HG02642 (cell line): ENCODE results near the gene ZNF385C.

Experiments
- ATAC-seq: cut with Tn5 transposase; IDR thresholded peaks from one replicate; pipeline ENCODE4 v1.9.1; 2021; ENCODE audit warnings: mild to moderate bottlenecking; ENCODE audit not compliant: unreplicated experiment, poor library complexity

Gene ZNF385C

GRCh38 chr17:42126836-42127235 is 28.6 kb upstream of the ZNF385C start:
- ATAC-seq = no peak

GRCh38 chr17:42125565-42125964 is 27.3 kb upstream of the ZNF385C start:
- ATAC-seq = no peak

DNA sequence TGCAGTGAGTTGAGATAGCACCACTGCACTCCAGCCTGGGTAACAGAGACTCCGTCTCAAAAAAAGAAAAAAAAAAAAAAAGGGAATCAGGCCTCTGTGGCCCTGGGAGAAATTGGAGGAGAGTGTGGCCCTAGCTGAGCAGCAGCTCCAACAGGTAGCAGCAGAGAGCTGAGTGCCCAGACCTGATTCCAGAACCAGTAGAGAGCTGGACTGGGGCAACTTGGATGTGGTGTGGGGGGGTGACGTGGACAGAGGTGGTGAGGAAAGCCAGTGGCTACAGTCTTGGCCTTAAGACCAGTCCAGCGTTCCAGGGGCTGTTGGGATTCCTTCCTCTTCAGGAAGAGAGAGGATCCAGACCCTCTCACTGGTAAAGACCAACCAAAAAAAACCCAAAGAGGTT is 26.0 kb upstream of the ZNF385C start:
- no peak for ATAC-seq

DNA sequence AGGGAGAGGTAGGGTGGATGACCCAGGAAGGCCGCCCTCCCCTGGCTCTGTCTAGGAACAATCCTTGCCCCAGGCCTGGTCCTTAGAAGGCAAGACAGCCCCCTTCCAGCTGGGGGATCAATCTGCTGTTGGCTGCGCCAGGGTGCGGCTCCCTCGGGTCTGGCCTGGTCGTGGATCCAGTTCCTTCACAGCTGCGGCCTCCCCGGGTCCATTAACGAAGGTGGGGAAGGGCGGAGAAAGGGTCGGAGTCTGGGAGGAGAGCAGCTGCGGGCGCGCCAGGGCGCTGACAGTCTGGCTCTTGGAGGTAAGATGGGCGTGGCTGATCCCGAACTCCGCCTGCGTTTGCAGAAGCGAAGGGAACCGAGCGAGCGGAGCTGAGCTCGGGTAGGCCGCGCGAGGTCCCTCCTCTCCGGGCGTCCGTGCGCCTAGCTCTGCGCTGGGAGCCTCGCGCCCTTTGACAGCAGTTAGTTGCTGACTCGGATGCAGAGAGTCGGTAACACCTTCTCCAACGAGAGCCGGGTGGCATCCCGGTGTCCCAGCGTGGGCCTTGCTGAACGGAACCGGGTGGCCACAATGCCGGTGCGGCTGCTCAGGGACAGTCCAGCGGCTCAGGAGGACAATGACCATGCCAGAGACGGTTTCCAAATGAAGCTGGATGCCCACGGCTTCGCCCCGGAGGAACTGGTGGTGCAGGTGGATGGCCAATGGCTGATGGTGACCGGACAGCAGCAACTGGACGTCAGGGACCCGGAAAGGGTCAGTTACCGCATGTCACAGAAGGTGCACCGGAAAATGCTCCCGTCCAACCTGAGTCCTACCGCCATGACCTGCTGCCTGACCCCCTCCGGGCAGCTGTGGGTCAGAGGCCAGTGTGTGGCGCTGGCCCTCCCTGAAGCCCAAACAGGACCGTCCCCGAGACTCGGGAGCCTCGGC is 24.4 kb upstream of the ZNF385C start, which contains the start of gene HSPB9:
Gene HSPB9 (plus strand): TSS at position 434 of the 933 bp plus-strand sequence. CDS start 47 bp downstream, at position 481.
- no peak for ATAC-seq

GRCh38 chr17:42120770-42121769 is 22.8 kb upstream of the ZNF385C start, which contains the start of gene KAT2A:
Gene KAT2A, minus strand, starts transcription at chr17:42121367. Its CDS starts 63 bp downstream, at chr17:42121304.
- ATAC-seq = peak; percentile 74

DNA sequence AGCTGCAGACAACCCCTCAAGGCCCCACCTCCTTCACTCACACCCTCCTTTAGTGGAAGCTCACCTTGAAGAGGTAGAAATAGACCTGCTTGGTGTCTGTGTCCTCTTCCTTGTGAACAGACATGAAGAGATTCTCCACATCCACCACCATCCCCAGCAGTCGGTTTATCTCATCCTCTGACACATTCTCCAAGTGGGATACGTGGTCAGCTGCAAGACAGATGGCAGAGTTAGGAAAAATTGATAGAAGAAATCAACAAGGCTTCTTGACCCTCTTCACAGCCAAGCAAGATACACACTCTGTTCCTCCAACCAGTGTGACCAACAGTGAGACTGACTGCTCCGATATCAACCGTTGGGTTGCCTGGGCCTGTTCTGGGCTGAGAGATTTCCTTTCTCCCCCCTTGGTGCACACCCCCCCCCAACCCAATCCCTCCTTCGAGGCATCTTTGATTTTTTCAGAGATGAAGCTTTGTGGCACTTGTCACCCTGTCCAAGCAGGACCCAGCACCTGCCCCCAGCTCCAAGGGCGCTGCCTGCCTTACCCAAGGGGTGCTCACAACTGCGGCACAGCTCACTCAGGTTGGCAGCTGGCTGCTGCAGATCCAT is 22.0 kb upstream of the ZNF385C start:
- no peak for ATAC-seq

DNA sequence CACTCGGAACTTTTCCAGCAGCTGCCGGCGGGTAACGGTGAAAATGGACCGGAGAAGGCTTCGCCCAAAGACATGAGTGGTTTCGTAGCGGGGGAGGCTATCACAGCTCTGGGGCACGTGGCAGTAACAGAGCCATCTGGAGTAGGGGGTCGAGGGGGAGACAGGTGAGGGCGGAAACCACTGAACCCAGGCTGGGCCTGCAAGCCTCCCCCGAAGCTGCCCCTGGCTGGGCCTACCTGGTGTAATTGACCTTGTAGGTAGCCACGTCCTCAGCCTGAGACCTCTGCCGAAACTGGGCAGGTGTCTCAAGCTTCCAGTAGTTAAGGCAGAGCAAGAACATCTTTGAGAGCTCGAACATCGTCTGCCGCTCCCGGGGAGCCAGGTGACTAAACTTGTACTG is 21.0 kb upstream of the ZNF385C start:
- ATAC-seq = no peak

- no peak for ATAC-seq
Measured at GRCh38 chr17:42118545-42118944, 20.3 kb upstream of the ZNF385C start.

- no peak for ATAC-seq
Measured at GRCh38 chr17:42118126-42118510, 19.8 kb upstream of the ZNF385C start.

DNA sequence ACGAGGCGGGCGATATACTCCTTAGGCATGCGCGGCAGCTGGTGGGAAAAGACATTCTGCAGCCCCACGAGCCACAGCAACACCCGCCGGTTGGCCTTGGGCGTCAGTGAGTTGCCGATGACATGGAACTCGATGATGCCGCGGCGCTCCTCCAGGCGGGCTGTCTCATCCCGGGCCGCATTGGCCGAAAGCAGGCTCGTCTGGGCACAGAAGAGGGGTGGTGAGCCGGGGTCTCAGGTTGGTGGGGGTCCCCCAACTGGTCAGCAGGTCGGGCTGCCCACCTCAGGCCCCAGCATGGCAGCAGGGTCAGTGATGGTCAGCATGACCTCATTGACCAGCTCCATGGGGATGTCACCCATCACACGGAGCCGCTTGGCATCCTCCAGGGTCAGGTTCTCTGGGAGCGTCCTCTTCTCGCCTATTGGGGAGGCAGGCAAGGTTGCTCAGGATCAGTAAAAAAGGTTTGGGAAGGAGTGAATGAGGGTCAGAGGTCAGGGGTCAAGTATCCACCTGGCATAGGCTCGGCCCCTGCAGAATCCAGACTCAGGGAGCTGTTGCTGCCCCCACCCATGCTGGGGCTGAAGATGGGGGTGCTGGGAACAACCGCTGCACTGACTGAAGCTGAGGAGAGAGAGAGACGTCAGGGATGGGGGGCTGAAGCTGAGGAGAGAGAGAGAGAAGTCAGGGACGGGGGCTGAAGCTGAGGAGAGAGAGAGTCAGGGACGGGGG is 19.3 kb upstream of the ZNF385C start:
- ATAC-seq = no peak

GRCh38 chr17:42116705-42117396 is 18.6 kb upstream of the ZNF385C start:
- no peak for ATAC-seq

- no peak for ATAC-seq
Measured at GRCh38 chr17:42114118-42114517, 15.8 kb upstream of the ZNF385C start.

DNA sequence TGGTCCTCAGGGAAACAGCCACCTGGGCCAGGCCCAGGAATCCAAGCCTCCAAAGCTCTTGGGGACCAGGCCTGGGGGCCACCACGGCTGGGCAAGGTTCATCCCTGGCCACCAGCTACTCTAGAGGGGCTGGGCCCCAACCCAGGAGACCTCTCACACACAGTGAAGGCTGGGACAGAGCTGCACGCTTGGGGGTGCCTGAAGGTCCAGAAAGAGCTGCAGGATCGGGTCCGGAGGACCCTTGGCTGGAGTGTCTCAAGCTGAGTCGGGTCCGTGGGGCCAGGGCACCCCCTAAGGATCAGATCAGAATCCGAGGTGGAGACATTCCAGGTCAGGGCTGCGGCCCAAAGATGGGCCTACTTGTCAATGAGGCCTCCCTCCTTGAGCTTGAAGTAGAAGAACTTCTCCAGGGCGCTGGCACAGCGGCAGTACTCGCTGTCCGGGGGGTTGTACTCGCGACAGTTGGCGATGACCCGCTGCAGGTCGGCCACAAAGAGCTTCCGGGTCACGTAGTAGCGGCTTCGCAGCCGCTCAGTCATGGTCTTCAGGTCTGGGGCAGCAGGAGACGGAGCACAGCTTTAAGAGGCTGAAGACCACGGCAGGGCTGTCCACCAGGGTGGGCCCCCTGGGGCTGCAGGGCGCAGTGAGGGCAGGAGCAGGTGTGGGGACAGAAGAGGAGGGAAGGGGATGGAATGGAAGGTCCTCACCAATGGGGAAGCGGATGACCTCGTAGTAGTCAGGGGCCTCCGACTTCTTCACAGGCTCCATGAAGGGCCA is 15.2 kb upstream of the ZNF385C start:
- ATAC-seq = no peak

- ATAC-seq = peak; percentile 67
Measured at GRCh38 chr17:42112552-42113176, 14.4 kb upstream of the ZNF385C start, which contains the start of gene DHX58. Gene DHX58, minus strand, starts transcription at chr17:42112714. Its CDS starts 822 bp downstream, at chr17:42111892.

- ATAC-seq = peak; percentile 14
Measured at GRCh38 chr17:42111871-42112551, 13.7 kb upstream of the ZNF385C start.

DNA sequence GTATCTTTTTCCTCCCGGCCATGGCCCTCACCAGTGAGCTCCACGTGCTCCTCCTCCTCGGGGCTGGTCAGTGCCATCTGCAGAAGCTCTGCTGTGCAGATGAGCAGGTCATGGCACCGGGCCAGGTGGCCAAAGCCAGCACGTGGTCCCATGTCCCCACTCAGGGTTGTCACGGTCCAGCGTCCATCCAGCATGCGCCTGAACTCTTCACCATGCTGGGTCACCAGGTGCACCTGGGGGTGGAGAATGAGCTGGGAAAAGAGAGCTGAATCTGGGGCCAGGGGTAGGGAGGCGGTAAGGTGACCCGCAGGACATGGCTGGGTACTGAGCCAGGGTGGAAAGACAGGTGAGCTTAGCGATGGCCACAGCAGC is 13.0 kb upstream of the ZNF385C start:
- no peak for ATAC-seq
